A673 (cell line): ENCODE results near the gene NUDCD3. TPM values are rescaled to one million over a fixed set of nuclear protein-coding genes. Genes with fewer than 3 reads are reported as not detected.

Experiments used
- BruUV-seq: library from RNA; stranded (reverse); fragments of 400-500 nt; replicated peaks from 2 replicates; lab custom pipeline; 2021; lab: Mats Ljungman, UMichigan
- CTCF ChIA-PET: fragments of 300-600 bp; sonication (Branson Sonifier 250); formaldehyde crosslinking; loops from one replicate; lab custom pipeline; 2022; ENCODE audit warnings: antibody characterized with exemption; lab: Charles Lee
- POLR2A ChIA-PET: fragments of 300-600 bp; sonication (Branson Sonifier 250); formaldehyde crosslinking; loops from one replicate; lab custom pipeline; 2022; ENCODE audit warnings: antibody characterized with exemption; ENCODE audit not compliant: low non-redundant PET; lab: Charles Lee
- DNase-seq: peaks from one replicate; pipeline ENCODE4 v3.0.0-alpha.2; 2015; ENCODE audit warnings: low spot score
- H3K27ac ChIP-seq: fragments of 200-600 bp; sonication (generic); 2 replicates; pipeline ENCODE4 v1.5.1; 2016; ENCODE audit warnings: mixed run types, low read depth, mild to moderate bottlenecking, mixed read lengths, antibody characterized with exemption, low read length; ENCODE audit not compliant: poor library complexity, severe bottlenecking
- H3K27me3 ChIP-seq: fragments of 200-600 bp; sonication (generic); replicated peaks from 2 replicates; pipeline ENCODE4 v1.6.1; 2017; ENCODE audit warnings: mixed run types, low read depth, mild to moderate bottlenecking, mixed read lengths, antibody characterized with exemption, low read length; ENCODE audit not compliant: insufficient read depth, poor library complexity
- H3K36me3 ChIP-seq: fragments of 200-600 bp; sonication (generic); 2 replicates; pipeline ENCODE4 v1.6.1; 2016; ENCODE audit warnings: mixed run types, mild to moderate bottlenecking, mixed read lengths, antibody characterized with exemption, low read length; ENCODE audit not compliant: insufficient read depth, poor library complexity, severe bottlenecking
- H3K4me1 ChIP-seq: fragments of 200-600 bp; sonication (generic); 2 replicates; pipeline ENCODE4 v1.6.1; 2017; ENCODE audit warnings: mixed run types, mild to moderate bottlenecking, mixed read lengths, antibody characterized with exemption, low read length; ENCODE audit not compliant: insufficient read depth, poor library complexity, severe bottlenecking
- H3K4me3 ChIP-seq: fragments of 200-600 bp; sonication (generic); 2 replicates; pipeline ENCODE4 v1.5.1; 2016; ENCODE audit warnings: low read depth, mixed run types, mild to moderate bottlenecking, mixed read lengths, low read length; ENCODE audit not compliant: poor library complexity, severe bottlenecking
- H3K9me3 ChIP-seq: fragments of 200-600 bp; sonication (generic); 2 replicates; pipeline ENCODE4 v1.6.1; 2016; ENCODE audit warnings: mixed run types, low read depth, mild to moderate bottlenecking, mixed read lengths, antibody characterized with exemption, low read length; ENCODE audit not compliant: poor library complexity, severe bottlenecking
- CTCF ChIP-seq: fragments of 300-800, 200-600 bp; sonication (generic); conservative IDR thresholded peaks from 2 replicates; pipeline ENCODE4 v1.5.1; 2017; ENCODE audit warnings: low read depth, mild to moderate bottlenecking, antibody characterized with exemption, low read length, moderate library complexity, mixed read lengths
- EZH2 ChIP-seq: fragments of 200-600 bp; sonication (generic); IDR thresholded peaks from 2 replicates; pipeline ENCODE4 v1.6.1; 2017; ENCODE audit warnings: borderline replicate concordance, low read depth, mild to moderate bottlenecking, mixed read lengths, antibody characterized with exemption, low read length; ENCODE audit not compliant: poor library complexity, severe bottlenecking
- intact Hi-C: fragments of 100-400 bp; cut with micrococcal nuclease; formaldehyde crosslinking; loops from one replicate; pipeline ENCODE4 v1.10.0; 2022; ENCODE audit not compliant: unreplicated experiment
- total RNA-seq: library from RNA; stranded (reverse); gene quantifications from 2 replicates; pipeline ENCODE4 v1.2.3, GENCODE V29; 2021

Gene NUDCD3
- total RNA-seq, 1 experiment from 2014 or later: 119 TPM

- no peak for TF ChIP-seq CTCF
- no peak for TF ChIP-seq EZH2
- ChIA-PET POLR2A (no interaction called here), CTCF (no interaction called here)
- no peak overlapping the region for H3K4me3 ChIP-seq
- no peaks in the 10 kb centered on the region for H3K36me3 ChIP-seq
- peaks cover 3% of the 10 kb centered on the region for H3K27me3 ChIP-seq
- no peaks in the 10 kb centered on the region for H3K9me3 ChIP-seq
- H3K4me1 ChIP-seq: peaks cover 12% of the 10 kb centered on the region
- BruUV-seq: no TSS peak
- DNase-seq: no peak
- intact Hi-C loops: no loop called here
- no peak overlapping the region for H3K27ac ChIP-seq
Measured at GRCh38 chr7:44335184-44335583, 155.3 kb downstream of the NUDCD3 start.

GRCh38 chr7:44334734-44335097 is 155.7 kb downstream of the NUDCD3 start:
- intact Hi-C loops: no loop called here
- TF ChIP-seq EZH2 (no peak), CTCF (no peak)
- DNase-seq: no peak
- POLR2A ChIA-PET: no interaction called here
- Histone ChIP-seq H3K4me3 (no peak overlapping the region), H3K36me3 (no peaks in the 10 kb centered on the region), H3K4me1 (peaks cover 12% of the 10 kb centered on the region), H3K27me3 (peaks cover 3% of the 10 kb centered on the region), H3K9me3 (no peaks in the 10 kb centered on the region), H3K27ac (no peak overlapping the region)
- CTCF ChIA-PET: no interaction called here
- no TSS peak for BruUV-seq

DNA sequence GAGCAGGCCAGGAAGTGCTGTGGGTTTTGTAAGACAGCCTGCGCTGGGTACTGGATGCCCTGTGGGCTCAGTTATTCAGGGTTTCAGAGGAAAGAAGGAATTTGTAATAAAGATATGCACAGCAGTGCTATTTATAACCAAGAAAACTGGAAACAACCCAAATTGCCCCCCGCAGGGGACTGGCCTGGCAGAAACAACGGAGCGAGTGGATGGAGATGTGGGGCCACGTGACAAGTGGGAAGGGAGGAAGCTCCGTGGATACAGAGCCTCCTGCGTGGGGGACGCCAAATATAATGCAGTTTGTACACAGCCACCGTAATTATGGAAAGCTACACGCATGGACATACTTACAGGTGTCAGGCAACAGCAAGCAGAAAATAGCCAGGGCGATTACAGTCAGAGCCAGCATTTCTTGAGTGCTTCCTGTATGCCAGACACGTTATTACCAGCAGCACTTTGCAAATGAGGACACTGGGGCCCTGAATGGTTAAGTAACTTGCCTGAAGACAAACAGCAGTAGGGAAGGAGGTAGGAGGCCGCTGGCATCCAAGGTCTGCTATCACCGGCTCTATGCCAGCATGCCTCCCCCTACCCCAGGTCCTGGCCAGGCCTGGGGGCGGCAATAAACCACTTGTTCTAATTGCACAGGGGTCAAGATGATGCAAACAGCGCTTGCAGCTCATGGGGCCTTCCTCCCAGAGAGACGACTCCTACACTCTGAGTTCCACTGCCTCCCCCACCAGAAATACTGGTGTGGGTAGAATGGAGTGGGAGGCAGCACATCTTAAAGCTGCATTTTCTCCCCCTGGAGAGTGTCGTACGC is 156.3 kb downstream of the NUDCD3 start:
- Histone ChIP-seq H3K36me3 (no peaks in the 10 kb centered on the region), H3K9me3 (no peaks in the 10 kb centered on the region), H3K4me3 (no peak overlapping the region), H3K4me1 (peaks cover 12% of the 10 kb centered on the region), H3K27me3 (peaks cover 3% of the 10 kb centered on the region), H3K27ac (no peak overlapping the region)
- BruUV-seq: no TSS peak
- intact Hi-C loops: no loop called here
- TF ChIP-seq CTCF (no peak), EZH2 (no peak)
- ChIA-PET CTCF (no interaction called here), POLR2A (no interaction called here)
- DNase-seq: peak; percentile 49
